K562 (cell line): ENCODE measurements around the gene KDF1. TPM values are rescaled to one million over a fixed set of nuclear protein-coding genes. Genes with fewer than 3 reads are reported as not detected.

Source experiments
- ARNT ChIP-seq, 2 experiments: fragments of 450-650 bp; IDR thresholded peaks; 2 replicates each; pipeline ENCODE4 v1.6.1; 2016; ENCODE audit warnings: mild to moderate bottlenecking in 1 of 2
- CEBPG ChIP-seq, 3 experiments: fragments of 200-800 bp in 1 of 3; sonication (Bioruptor generic) in 1 of 3; sonication (generic) in 1 of 3; formaldehyde crosslinking in 1 of 3; IDR thresholded peaks in 2 of 3; conservative IDR thresholded peaks in 1 of 3; 2 replicates each; pipeline versions ENCODE4 v1.6.1 to v1.8.0; 2016 to 2022; ENCODE audit warnings: missing compliant biosample characterization in 2 of 3, missing genetic modification characterization in 2 of 3, mild to moderate bottlenecking in 1 of 3, missing genetic modification reagents in 1 of 3
- FOXM1 ChIP-seq, 2 experiments: fragments of 450-650 bp in 1 of 2; sonication (generic) in 1 of 2; formaldehyde crosslinking in 1 of 2; IDR thresholded peaks; 2 replicates each; pipeline versions ENCODE4 v1.6.1 to v1.9.0; 2017 to 2022; ENCODE audit warnings: low read depth in 2 of 2, mild to moderate bottlenecking in 2 of 2, missing genetic modification reagents in 1 of 2, moderate library complexity in 1 of 2
- GABPB2 ChIP-seq: fragments of 250-450 bp; sonication (Bioruptor Pico); conservative IDR thresholded peaks from 2 replicates; pipeline ENCODE4 v1.5.1; 2021; ENCODE audit warnings: mild to moderate bottlenecking
- KDM1A ChIP-seq, 2 experiments: fragments of 450-650 bp; IDR thresholded peaks; 2 replicates each; pipeline ENCODE4 v1.6.1; 2016; ENCODE audit warnings: mild to moderate bottlenecking in 2 of 2
- NCOR1 ChIP-seq: fragments of 450-650 bp; IDR thresholded peaks from 2 replicates; pipeline ENCODE4 v1.6.1; 2016; ENCODE audit warnings: mild to moderate bottlenecking, moderate library complexity
- SETDB1 ChIP-seq: IDR thresholded peaks from one replicate; pipeline ENCODE4 v1.6.1; 2012; ENCODE audit warnings: low read length, control low read depth, inconsistent platforms
- ZBTB8A ChIP-seq: fragments of 450-650 bp; IDR thresholded peaks from 2 replicates; pipeline ENCODE4 v1.6.1; 2018; ENCODE audit warnings: mild to moderate bottlenecking, moderate library complexity; ENCODE audit not compliant: partially characterized antibody
- ZNF707 ChIP-seq: fragments of 250-450 bp; sonication (Bioruptor Pico); conservative IDR thresholded peaks from 2 replicates; pipeline ENCODE4 v1.8.0; 2022; ENCODE audit warnings: inconsistent platforms, mild to moderate bottlenecking, moderate library complexity
- polyA plus RNA-seq, 8 experiments: library from polyadenylated mRNA; depleted of rRNA in 4 of 8; stranded (reverse) in 5 of 8; unstranded in 3 of 8; fragments of >200 nt; fragmentation: Nextera tagmentation in 2 of 8; fragmentation: Illumina TruSeq in 1 of 8; extraction: Ambion mirVana in 2 of 8; extraction: Trizol in 1 of 8; gene quantifications; 2 replicates each; pipeline versions ENCODE4 v1.2.1 to v1.2.3, GENCODE V29; 2011 to 2014; ENCODE audit warnings: inconsistent platforms in 1 of 8, missing spikeins in 1 of 8
- total RNA-seq, 7 experiments: library from RNA; depleted of rRNA in 6 of 7; stranded (reverse); fragments of >200 nt in 6 of 7; fragmentation: Illumina TruSeq in 2 of 7; extraction: Trizol in 2 of 7; gene quantifications; 2 replicates each; pipeline versions ENCODE4 v1.2.1 to v1.2.3, GENCODE V29; 2011 to 2021; ENCODE audit warnings: low replicate concordance in 1 of 7
- TF ChIP-seq, protein P1 (sequence below): fragments of 250-450 bp; sonication (Bioruptor Pico); IDR thresholded peaks from 2 replicates; pipeline ENCODE4 v1.5.0; 2021
- TF ChIP-seq, protein P2 (sequence below), 2 experiments: fragments of 450-650 bp in 1 of 2; sonication (generic) in 1 of 2; formaldehyde crosslinking; conservative IDR thresholded peaks; 2 replicates each; pipeline versions ENCODE4 v1.4.0 to v1.8.1; 2020 to 2022; ENCODE audit warnings: mild to moderate bottlenecking in 1 of 2, missing genetic modification reagents in 1 of 2
- TF ChIP-seq, protein P3 (sequence below), 2 experiments: fragments of 450-650 bp; conservative IDR thresholded peaks; 2 replicates each; pipeline ENCODE4 v1.6.1; 2017; ENCODE audit warnings: mild to moderate bottlenecking in 2 of 2, moderate library complexity in 2 of 2
- TF ChIP-seq, protein P4 (sequence below): fragments of 250-450 bp; sonication (Bioruptor Pico); IDR thresholded peaks from 2 replicates; pipeline ENCODE4 v1.5.0; 2020; ENCODE audit warnings: mild to moderate bottlenecking, borderline replicate concordance
- TF ChIP-seq, protein P5 (sequence below): fragments of 150-350 bp; conservative IDR thresholded peaks from 2 replicates; pipeline ENCODE4 v1.6.1; 2014; ENCODE audit warnings: low read length
- TF ChIP-seq, protein P6 (sequence below): sonication (generic); formaldehyde crosslinking; IDR thresholded peaks from 2 replicates; pipeline ENCODE4 v1.8.0; 2022; ENCODE audit warnings: missing genetic modification reagents, mild to moderate bottlenecking, borderline replicate concordance

Gene KDF1
- total and polyA plus RNA-seq, 9 of the 15 experiments (the other 6 are each of a cell fraction or from before 2014, with no cell fraction given), result 0.38 to 1.9 (median 0.83) TPM

DNA sequence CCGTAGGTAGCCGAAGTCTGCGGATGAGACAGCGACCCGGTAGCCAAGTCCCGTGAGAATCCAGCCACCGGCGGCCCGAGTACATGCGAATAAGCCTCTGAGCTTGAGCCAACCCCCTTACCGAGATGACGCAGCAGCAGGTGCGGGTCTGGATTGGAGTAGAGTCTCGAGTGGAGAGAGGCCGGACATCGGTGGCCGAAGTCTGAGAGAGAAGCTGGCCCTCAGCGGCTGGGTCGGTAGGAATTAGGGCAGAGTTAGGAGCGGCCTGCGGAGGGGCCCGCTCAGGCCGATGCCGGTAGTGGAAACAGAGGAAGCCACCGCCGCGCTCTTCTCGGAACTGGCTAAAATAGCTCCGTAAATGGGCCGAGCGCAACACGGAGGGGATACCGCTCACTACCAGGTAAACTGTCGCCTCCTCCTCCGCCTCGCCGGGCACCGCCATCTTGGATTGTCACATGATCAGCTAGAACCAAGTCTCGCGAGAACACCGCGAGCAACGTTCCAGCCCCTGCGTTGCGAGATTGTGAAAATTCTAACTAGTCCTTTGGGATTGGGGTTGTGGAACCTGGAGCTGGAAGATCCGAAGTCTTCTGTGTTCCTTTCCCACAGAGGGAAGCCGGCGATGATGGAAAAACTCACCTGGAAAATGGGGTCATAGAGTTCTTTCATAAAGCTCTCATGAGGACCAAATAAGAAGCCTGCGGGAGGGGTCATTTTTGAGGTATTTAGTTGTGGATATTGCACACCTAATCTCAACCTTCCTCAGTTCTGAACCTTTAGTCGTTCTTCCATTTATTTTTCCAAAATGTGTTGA lies 60.1 kb downstream of the KDF1 start, which contains the start of gene GPATCH3 (continued):
- TF ChIP-seq, protein P1, sequence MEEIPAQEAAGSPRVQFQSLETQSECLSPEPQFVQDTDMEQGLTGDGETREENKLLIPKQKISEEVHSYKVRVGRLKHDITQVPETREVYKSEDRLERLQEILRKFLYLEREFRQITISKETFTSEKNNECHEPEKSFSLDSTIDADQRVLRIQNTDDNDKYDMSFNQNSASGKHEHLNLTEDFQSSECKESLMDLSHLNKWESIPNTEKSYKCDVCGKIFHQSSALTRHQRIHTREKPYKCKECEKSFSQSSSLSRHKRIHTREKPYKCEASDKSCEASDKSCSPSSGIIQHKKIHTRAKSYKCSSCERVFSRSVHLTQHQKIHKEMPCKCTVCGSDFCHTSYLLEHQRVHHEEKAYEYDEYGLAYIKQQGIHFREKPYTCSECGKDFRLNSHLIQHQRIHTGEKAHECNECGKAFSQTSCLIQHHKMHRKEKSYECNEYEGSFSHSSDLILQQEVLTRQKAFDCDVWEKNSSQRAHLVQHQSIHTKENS (CRISPR knock-in tag), result no peak
- TF ChIP-seq ARNT (IDR thresholded peaks at IDR 0.05) (0 out of 4 replicates have a peak, but pooled peaks of 1 of the 2 experiments have one; percentile 33), ZNF707 (CRISPR knock-in tag) (0 out of 2 replicates have a peak, but pooled peaks have one; percentile 35), CEBPG (CRISPR knock-in tag; IDR thresholded peaks at IDR 0.05) (peak; percentile 49; the same call in 1 of the 2 replicates), CEBPG (tag; conservative IDR thresholded peaks at IDR 0.05 in 1 of 2, IDR thresholded peaks at IDR 0.05 in 1 of 2) (peak; percentile 48 to 71; a peak in 3 of 4 replicates), NCOR1 (peak; percentile 16; the same call in 1 of the 2 replicates), GABPB2 (no peak), KDM1A (IDR thresholded peaks at IDR 0.05) (no peak), SETDB1 (no peak), ZBTB8A (no peak), FOXM1 (IDR thresholded peaks at IDR 0.05; ENCODE audit: low read depth) (no peak; the same call in 1 of the 2 replicates), FOXM1 (CRISPR knock-in tag; IDR thresholded peaks at IDR 0.05; ENCODE audit: low read depth) (no peak; the same call in 1 of the 2 replicates)
- TF ChIP-seq, protein P2, sequence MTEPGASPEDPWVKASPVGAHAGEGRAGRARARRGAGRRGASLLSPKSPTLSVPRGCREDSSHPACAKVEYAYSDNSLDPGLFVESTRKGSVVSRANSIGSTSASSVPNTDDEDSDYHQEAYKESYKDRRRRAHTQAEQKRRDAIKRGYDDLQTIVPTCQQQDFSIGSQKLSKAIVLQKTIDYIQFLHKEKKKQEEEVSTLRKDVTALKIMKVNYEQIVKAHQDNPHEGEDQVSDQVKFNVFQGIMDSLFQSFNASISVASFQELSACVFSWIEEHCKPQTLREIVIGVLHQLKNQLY (CRISPR knock-in tag; conservative IDR thresholded peaks at IDR 0.05), result peak in 1 of 2 experiments; percentile 75; a peak in 1 of 4 replicates
- TF ChIP-seq, protein P3, sequence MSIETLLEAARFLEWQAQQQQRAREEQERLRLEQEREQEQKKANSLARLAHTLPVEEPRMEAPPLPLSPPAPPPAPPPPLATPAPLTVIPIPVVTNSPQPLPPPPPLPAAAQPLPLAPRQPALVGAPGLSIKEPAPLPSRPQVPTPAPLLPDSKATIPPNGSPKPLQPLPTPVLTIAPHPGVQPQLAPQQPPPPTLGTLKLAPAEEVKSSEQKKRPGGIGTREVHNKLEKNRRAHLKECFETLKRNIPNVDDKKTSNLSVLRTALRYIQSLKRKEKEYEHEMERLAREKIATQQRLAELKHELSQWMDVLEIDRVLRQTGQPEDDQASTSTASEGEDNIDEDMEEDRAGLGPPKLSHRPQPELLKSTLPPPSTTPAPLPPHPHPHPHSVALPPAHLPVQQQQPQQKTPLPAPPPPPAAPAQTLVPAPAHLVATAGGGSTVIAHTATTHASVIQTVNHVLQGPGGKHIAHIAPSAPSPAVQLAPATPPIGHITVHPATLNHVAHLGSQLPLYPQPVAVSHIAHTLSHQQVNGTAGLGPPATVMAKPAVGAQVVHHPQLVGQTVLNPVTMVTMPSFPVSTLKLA (conservative IDR thresholded peaks at IDR 0.05), result peak; percentile 69 to 93
- TF ChIP-seq, protein P4, sequence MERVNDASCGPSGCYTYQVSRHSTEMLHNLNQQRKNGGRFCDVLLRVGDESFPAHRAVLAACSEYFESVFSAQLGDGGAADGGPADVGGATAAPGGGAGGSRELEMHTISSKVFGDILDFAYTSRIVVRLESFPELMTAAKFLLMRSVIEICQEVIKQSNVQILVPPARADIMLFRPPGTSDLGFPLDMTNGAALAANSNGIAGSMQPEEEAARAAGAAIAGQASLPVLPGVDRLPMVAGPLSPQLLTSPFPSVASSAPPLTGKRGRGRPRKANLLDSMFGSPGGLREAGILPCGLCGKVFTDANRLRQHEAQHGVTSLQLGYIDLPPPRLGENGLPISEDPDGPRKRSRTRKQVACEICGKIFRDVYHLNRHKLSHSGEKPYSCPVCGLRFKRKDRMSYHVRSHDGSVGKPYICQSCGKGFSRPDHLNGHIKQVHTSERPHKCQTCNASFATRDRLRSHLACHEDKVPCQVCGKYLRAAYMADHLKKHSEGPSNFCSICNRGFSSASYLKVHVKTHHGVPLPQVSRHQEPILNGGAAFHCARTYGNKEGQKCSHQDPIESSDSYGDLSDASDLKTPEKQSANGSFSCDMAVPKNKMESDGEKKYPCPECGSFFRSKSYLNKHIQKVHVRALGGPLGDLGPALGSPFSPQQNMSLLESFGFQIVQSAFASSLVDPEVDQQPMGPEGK (CRISPR knock-in tag), result no peak
- TF ChIP-seq, protein P5, sequence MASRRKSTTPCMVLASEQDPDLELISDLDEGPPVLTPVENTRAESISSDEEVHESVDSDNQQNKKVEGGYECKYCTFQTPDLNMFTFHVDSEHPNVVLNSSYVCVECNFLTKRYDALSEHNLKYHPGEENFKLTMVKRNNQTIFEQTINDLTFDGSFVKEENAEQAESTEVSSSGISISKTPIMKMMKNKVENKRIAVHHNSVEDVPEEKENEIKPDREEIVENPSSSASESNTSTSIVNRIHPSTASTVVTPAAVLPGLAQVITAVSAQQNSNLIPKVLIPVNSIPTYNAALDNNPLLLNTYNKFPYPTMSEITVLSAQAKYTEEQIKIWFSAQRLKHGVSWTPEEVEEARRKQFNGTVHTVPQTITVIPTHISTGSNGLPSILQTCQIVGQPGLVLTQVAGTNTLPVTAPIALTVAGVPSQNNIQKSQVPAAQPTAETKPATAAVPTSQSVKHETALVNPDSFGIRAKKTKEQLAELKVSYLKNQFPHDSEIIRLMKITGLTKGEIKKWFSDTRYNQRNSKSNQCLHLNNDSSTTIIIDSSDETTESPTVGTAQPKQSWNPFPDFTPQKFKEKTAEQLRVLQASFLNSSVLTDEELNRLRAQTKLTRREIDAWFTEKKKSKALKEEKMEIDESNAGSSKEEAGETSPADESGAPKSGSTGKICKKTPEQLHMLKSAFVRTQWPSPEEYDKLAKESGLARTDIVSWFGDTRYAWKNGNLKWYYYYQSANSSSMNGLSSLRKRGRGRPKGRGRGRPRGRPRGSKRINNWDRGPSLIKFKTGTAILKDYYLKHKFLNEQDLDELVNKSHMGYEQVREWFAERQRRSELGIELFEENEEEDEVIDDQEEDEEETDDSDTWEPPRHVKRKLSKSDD, result peak; percentile 94
- TF ChIP-seq, protein P6, sequence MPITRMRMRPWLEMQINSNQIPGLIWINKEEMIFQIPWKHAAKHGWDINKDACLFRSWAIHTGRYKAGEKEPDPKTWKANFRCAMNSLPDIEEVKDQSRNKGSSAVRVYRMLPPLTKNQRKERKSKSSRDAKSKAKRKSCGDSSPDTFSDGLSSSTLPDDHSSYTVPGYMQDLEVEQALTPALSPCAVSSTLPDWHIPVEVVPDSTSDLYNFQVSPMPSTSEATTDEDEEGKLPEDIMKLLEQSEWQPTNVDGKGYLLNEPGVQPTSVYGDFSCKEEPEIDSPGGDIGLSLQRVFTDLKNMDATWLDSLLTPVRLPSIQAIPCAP (CRISPR knock-in tag), result no peak
